Lung (tissue), 12 donors: ENCODE measurements around the gene ADGRL1. TPM values are rescaled to one million over a fixed set of nuclear protein-coding genes. Genes with fewer than 3 reads are reported as not detected.

ENCODE experiments used
- ATAC-seq: fragments of 200-7000 bp; cut with Tn5 transposase; one replicate; pipeline ENCODE4 v1.9.1; 2020; ENCODE audit warnings: moderate number of reproducible peaks; ENCODE audit not compliant: insufficient read depth, low FRiP score
- DNase-seq, 3 donors: peaks; one replicate each; pipeline ENCODE4 v3.0.0-alpha.2; 2013 to 2017
- H3K27ac ChIP-seq, 2 donors: one replicate each; pipeline ENCODE4 v1.5.1; 2013; ENCODE audit warnings: mild to moderate bottlenecking in 2 of 2, moderate library complexity in 2 of 2, control low read depth in 1 of 2, inconsistent platforms in 1 of 2, low read depth in 1 of 2, low read length in 1 of 2
- H3K27me3 ChIP-seq, 3 donors: one replicate each; pipeline ENCODE4 v1.5.1; 2013; ENCODE audit warnings: low read length in 2 of 3; ENCODE audit not compliant: control insufficient read depth in 3 of 3, insufficient read depth in 3 of 3
- H3K36me3 ChIP-seq, 4 donors: one replicate each; pipeline ENCODE4 v1.5.1; 2013; ENCODE audit warnings: low read length in 4 of 4, mild to moderate bottlenecking in 1 of 4, moderate library complexity in 1 of 4; ENCODE audit not compliant: control insufficient read depth in 4 of 4, insufficient read depth in 4 of 4
- H3K4me1 ChIP-seq, 5 donors: one replicate each; pipeline ENCODE4 v1.5.1; 2013; ENCODE audit warnings: low read length in 5 of 5, mild to moderate bottlenecking in 2 of 5, moderate library complexity in 1 of 5; ENCODE audit not compliant: control insufficient read depth in 5 of 5, insufficient read depth in 5 of 5
- H3K4me3 ChIP-seq: one replicate; pipeline ENCODE4 v1.5.1; 2013; ENCODE audit warnings: mild to moderate bottlenecking, control low read depth, moderate library complexity
- H3K9ac ChIP-seq, 2 donors: one replicate each; pipeline ENCODE4 v1.5.1; 2013; ENCODE audit warnings: low read length in 2 of 2, control low read depth in 1 of 2; ENCODE audit not compliant: insufficient read depth in 1 of 2
- H3K9me3 ChIP-seq, 4 donors: one replicate each; pipeline ENCODE4 v1.5.1; 2013; ENCODE audit warnings: low read length in 3 of 4, mild to moderate bottlenecking in 1 of 4, moderate library complexity in 1 of 4; ENCODE audit not compliant: control insufficient read depth in 4 of 4, insufficient read depth in 3 of 4
- WGBS, 2 donors: extraction: QIAGEN DNeasy Blood & Tissue Kit; methylation state at CpG; one replicate each; pipeline ENCODE4 v1.1.7; 2013; 5-methylcytosine and 5-hydroxymethylcytosine counted together
- polyA plus RNA-seq, 2 donors: library from polyadenylated mRNA; stranded (reverse); fragments of 200-250 nt; gene quantifications; one replicate each; pipeline ENCODE4 v1.2.1, GENCODE V29; 2013
- total RNA-seq, 2 donors: library from RNA; depleted of rRNA in 1 of 2; stranded (reverse); fragments of >200 nt in 1 of 2; gene quantifications; one replicate each; pipeline ENCODE4 v1.2.1, GENCODE V29; 2014 to 2021
- TF ChIP-seq, protein P1 (sequence below): IDR thresholded peaks from 2 replicates; pipeline ENCODE4 v1.5.1; 2012; ENCODE audit warnings: mild to moderate bottlenecking; ENCODE audit errors: control extremely low read depth, extremely low read depth
- donor health status: control.
- donor health status: control.
- donor health status: Bipolar disorder and iron deficiency.
- donor health status: healthy.
- donor health status: DM: yes; HTN: yes; CAD: no.

Gene ADGRL1
- total and polyA plus RNA-seq, 4 donors, result 9.4 to 35.9 (median 19.3) TPM

- Histone ChIP-seq H3K4me1 (no peaks in the 10 kb centered on the region), H3K4me3 (no peak overlapping the region), H3K27ac (no peak overlapping the region), H3K9me3 (no peaks in the 10 kb centered on the region), H3K27me3 (no peaks in the 10 kb centered on the region), H3K9ac (no peak overlapping the region), H3K36me3 (peaks cover 9 to 38% (median 16%) of the 10 kb centered on the region in 4 donors)
- TF ChIP-seq, protein P1, sequence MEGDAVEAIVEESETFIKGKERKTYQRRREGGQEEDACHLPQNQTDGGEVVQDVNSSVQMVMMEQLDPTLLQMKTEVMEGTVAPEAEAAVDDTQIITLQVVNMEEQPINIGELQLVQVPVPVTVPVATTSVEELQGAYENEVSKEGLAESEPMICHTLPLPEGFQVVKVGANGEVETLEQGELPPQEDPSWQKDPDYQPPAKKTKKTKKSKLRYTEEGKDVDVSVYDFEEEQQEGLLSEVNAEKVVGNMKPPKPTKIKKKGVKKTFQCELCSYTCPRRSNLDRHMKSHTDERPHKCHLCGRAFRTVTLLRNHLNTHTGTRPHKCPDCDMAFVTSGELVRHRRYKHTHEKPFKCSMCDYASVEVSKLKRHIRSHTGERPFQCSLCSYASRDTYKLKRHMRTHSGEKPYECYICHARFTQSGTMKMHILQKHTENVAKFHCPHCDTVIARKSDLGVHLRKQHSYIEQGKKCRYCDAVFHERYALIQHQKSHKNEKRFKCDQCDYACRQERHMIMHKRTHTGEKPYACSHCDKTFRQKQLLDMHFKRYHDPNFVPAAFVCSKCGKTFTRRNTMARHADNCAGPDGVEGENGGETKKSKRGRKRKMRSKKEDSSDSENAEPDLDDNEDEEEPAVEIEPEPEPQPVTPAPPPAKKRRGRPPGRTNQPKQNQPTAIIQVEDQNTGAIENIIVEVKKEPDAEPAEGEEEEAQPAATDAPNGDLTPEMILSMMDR, result no peak
- WGBS, 2 donors, result 97 to 100% methylated on average over 1 of the region's 1 CpG
- ATAC-seq (no peak), DNase-seq (no peak)
These were observed 102.7 kb downstream of the ADGRL1 start for GRCh38 chr19:14103310-14103709.

DNA sequence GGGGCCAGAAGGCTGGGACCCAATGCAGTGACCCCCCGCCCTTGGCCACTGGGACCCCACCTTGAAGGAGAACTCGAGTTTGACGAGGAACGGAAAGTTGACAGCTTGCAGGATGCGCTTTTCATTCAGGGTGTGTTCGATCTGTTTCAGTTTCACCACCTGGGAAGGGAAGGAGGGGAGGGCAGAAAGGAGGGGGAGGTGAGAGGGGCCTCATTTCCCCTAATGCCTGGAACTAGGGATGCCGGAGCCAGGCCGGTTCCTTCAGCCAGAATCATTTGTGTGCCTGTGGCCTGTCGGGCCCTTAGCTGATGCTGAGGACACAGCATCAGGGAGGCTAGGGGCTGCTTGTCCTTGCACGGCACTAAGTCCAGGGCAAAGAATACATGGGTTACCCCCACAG is 103.2 kb downstream of the ADGRL1 start:
- no peaks in the 10 kb centered on the region for H3K27me3 ChIP-seq
- H3K36me3 ChIP-seq, result peaks cover 10 to 42% (median 18%) of the 10 kb centered on the region in 4 donors
- H3K4me1 ChIP-seq, result no peaks in the 10 kb centered on the region
- no peaks in the 10 kb centered on the region for H3K9me3 ChIP-seq
- TF ChIP-seq, protein P1, result no peak
- no peak overlapping the region for H3K27ac ChIP-seq
- no peak for DNase-seq
- no peak overlapping the region for H3K4me3 ChIP-seq
- 89 to 91% methylated on average over 10 of the region's 10 CpGs for WGBS, 2 donors
- H3K9ac ChIP-seq, result no peak overlapping the region
- no peak for ATAC-seq

GRCh38 chr19:14102102-14102696 is 103.8 kb downstream of the ADGRL1 start:
- Histone ChIP-seq H3K9ac (no peak overlapping the region), H3K27me3 (no peaks in the 10 kb centered on the region), H3K4me3 (no peak overlapping the region), H3K9me3 (no peaks in the 10 kb centered on the region), H3K36me3 (peaks cover 12 to 45% (median 19%) of the 10 kb centered on the region in 4 donors), H3K27ac (no peak overlapping the region), H3K4me1 (no peaks in the 10 kb centered on the region)
- 78 to 87% methylated on average over 11 of the region's 11 CpGs for WGBS, 2 donors
- ATAC-seq, result no peak
- no peak for DNase-seq
- TF ChIP-seq, protein P1, result no peak
